Measurements from ENCODE around the gene TEKT3. TPM values are rescaled to one million over a fixed set of nuclear protein-coding genes. Genes with fewer than 3 reads are reported as not detected.

The TEKT3 gene
- total RNA-seq, 4 donors from 2014 or later: 0.41 to 0.48 TPM; not detected in 2

- 65 to 100% methylated on average over 1 of the region's 1 CpG for WGBS, 2 donors (ENCODE audit: low coverage in 1 of 2)
- in situ Hi-C loops (cut with MboI; ENCODE audit: low pct_ligation_motif_present in 1 of 4, low pct_unique_long_range_greater_than_20kb in 1 of 4, low sequenced_read_pairs in 3 of 4) (loop anchor here in 1 of 4 donors (10.0 kb wide), 1 partner anchor 56 kb away; the partner anchor contains the start of gene TEKT3), intact Hi-C loops (cut with DNase I; ENCODE audit: low total_unique reads) (no loop called here)
- Histone ChIP-seq H3K4me1 (peaks cover 0 to 9% (median 3%) of the 10 kb centered on the region in 4 donors), H3K36me3 (no peaks in the 10 kb centered on the region), H3K27me3 (no peaks in the 10 kb centered on the region), H3K9me3 (no peaks in the 10 kb centered on the region), H3K4me3 (no peak overlapping the region), H3K27ac (no peak overlapping the region)
- no peak for DNase-seq
- no peak for TF ChIP-seq CTCF (IDR thresholded peaks at IDR 0.05)
- TF ChIP-seq EP300 (IDR thresholded peaks at IDR 0.05; ENCODE audit: low read depth): no peak
- TF ChIP-seq POLR2AphosphoS5 (IDR thresholded peaks at IDR 0.05): no peak
- TF ChIP-seq POLR2A (IDR thresholded peaks at IDR 0.05): no peak
Measured at GRCh38 chr17:15288859-15289258, 52.5 kb downstream of the TEKT3 start.

GRCh38 chr17:15287538-15288267 lies 53.7 kb downstream of the TEKT3 start:
- Histone ChIP-seq H3K27me3 (no peaks in the 10 kb centered on the region), H3K9me3 (no peaks in the 10 kb centered on the region), H3K4me3 (no peak overlapping the region), H3K27ac (no peak overlapping the region), H3K4me1 (peaks cover 0 to 9% (median 3%) of the 10 kb centered on the region in 4 donors), H3K36me3 (no peaks in the 10 kb centered on the region)
- no peak for DNase-seq
- WGBS, 2 donors (ENCODE audit: low coverage in 1 of 2): 52 to 58% methylated on average over 4 of the region's 4 CpGs
- in situ Hi-C loops (cut with MboI; ENCODE audit: low pct_ligation_motif_present in 1 of 4, low pct_unique_long_range_greater_than_20kb in 1 of 4, low sequenced_read_pairs in 3 of 4): loop anchor here in 1 of 4 donors (10.0 kb wide), 1 partner anchor 57 kb away; the partner anchor contains the start of gene TEKT3
- TF ChIP-seq EP300 (IDR thresholded peaks at IDR 0.05; ENCODE audit: low read depth) (no peak), POLR2A (IDR thresholded peaks at IDR 0.05) (no peak), CTCF (IDR thresholded peaks at IDR 0.05) (no peak)
- intact Hi-C loops (cut with DNase I; ENCODE audit: low total_unique reads): no loop called here

GRCh38 chr17:15285466-15285865 lies 55.9 kb downstream of the TEKT3 start:
- H3K4me3 ChIP-seq: no peak overlapping the region
- H3K27ac ChIP-seq: no peak overlapping the region
- in situ Hi-C loops (cut with MboI; ENCODE audit: low pct_ligation_motif_present in 1 of 4, low pct_unique_long_range_greater_than_20kb in 1 of 4, low sequenced_read_pairs in 3 of 4): loop anchor here in 1 of 4 donors (10.0 kb wide), 1 partner anchor 59 kb away; the partner anchor contains the start of gene TEKT3
- H3K9me3 ChIP-seq: no peaks in the 10 kb centered on the region
- H3K27me3 ChIP-seq: no peaks in the 10 kb centered on the region
- intact Hi-C loops (cut with DNase I; ENCODE audit: low total_unique reads): no loop called here
- DNase-seq: no peak
- TF ChIP-seq CTCF (IDR thresholded peaks at IDR 0.05): no peak
- no peak for TF ChIP-seq EP300 (IDR thresholded peaks at IDR 0.05; ENCODE audit: low read depth)
- no peak for TF ChIP-seq POLR2A (IDR thresholded peaks at IDR 0.05)
- TF ChIP-seq POLR2AphosphoS5 (IDR thresholded peaks at IDR 0.05): no peak
- peaks cover 0 to 9% (median 3%) of the 10 kb centered on the region in 4 donors for H3K4me1 ChIP-seq
- no peaks in the 10 kb centered on the region for H3K36me3 ChIP-seq
- WGBS, 2 donors (ENCODE audit: low coverage in 1 of 2): 71 to 81% methylated on average over 6 of the region's 6 CpGs

- 36 to 54% methylated on average over 2 of the region's 2 CpGs for WGBS, 2 donors (ENCODE audit: low coverage in 1 of 2)
- TF ChIP-seq POLR2AphosphoS5 (IDR thresholded peaks at IDR 0.05) (no peak), EP300 (IDR thresholded peaks at IDR 0.05; ENCODE audit: low read depth) (no peak), CTCF (IDR thresholded peaks at IDR 0.05) (no peak)
- no peaks in the 10 kb centered on the region for H3K27me3 ChIP-seq
- H3K27ac ChIP-seq: no peak overlapping the region
- DNase-seq: no peak
- in situ Hi-C loops (cut with MboI; ENCODE audit: low pct_ligation_motif_present in 1 of 4, low pct_unique_long_range_greater_than_20kb in 1 of 4, low sequenced_read_pairs in 3 of 4) (loop anchor here in 1 of 4 donors (10.0 kb wide), 1 partner anchor 60 kb away; the partner anchor contains the start of gene TEKT3), intact Hi-C loops (cut with DNase I; ENCODE audit: low total_unique reads) (no loop called here)
- H3K4me1 ChIP-seq: peaks cover 0 to 9% (median 3%) of the 10 kb centered on the region in 4 donors
- no peak overlapping the region for H3K4me3 ChIP-seq
- H3K9me3 ChIP-seq: no peaks in the 10 kb centered on the region
- H3K36me3 ChIP-seq: no peaks in the 10 kb centered on the region
Measured at GRCh38 chr17:15284537-15284936, 56.9 kb downstream of the TEKT3 start.
